Transverse colon (tissue), 1 donor: ENCODE results near the gene HOXD10.

Experiments
- EP300 ChIP-seq: sonication (generic); formaldehyde crosslinking; IDR thresholded peaks from one replicate; pipeline ENCODE4 v1.6.1; 2017; ENCODE audit warnings: antibody characterized with exemption, low read depth
- POLR2A ChIP-seq: fragments of 450-650 bp; IDR thresholded peaks from one replicate; pipeline ENCODE4 v1.6.1; 2016; ENCODE audit warnings: antibody characterized with exemption, mild to moderate bottlenecking, moderate library complexity

DNA sequence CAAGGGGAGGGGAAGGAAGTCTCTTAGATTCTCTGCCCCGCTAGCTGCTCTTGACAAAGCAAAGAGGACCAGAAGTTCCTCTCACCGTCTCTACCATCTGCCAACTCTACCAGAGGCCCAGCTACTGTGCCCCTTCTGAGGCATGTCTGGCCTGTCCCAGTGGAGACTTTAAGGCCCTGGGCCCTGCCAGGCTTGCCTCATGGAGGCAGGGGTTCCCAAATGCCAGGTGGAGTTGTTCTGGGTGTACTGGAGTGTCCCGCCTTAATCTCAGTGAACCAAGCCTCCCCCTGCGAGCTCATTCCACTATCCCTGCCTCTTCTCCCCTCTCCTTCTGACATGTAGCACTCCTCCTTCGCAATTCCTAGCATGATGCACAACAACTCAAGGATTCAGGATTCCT, 14.7 kb upstream of the HOXD10 start:
- TF ChIP-seq EP300 (no peak), POLR2A (no peak)
